Superior temporal gyrus (tissue), 1 donor: Measurements from ENCODE around the gene MROH8.
"Not testable (repeated sequence)": the region's sequence is repeated elsewhere in the genome, so short reads cannot be mapped to it uniquely, and the experiment has no call there.

Experiments used
- DNase-seq: peaks from one replicate; pipeline ENCODE4 v3.0.0-alpha.2; 2016; ENCODE audit errors: extremely low spot score

MROH8 gene

GRCh38 chr20:37090407-37090806, 88.9 kb downstream of the MROH8 start:
- DNase-seq, result no peak

GRCh38 chr20:37081717-37082289, 97.5 kb downstream of the MROH8 start:
- no peak for DNase-seq

- DNase-seq, result no peak
Observed at GRCh38 chr20:37077009-37077408, 102.3 kb downstream of the MROH8 start.

GRCh38 chr20:37075932-37076685, 103.2 kb downstream of the MROH8 start:
- no peak for DNase-seq

- no peak for DNase-seq
Observed at GRCh38 chr20:37072293-37073196, 106.8 kb downstream of the MROH8 start.

- DNase-seq, result no peak
Observed at GRCh38 chr20:37071481-37071911, 107.9 kb downstream of the MROH8 start.

- DNase-seq, result not testable (repeated sequence)
Observed at GRCh38 chr20:37069563-37069962, 109.8 kb downstream of the MROH8 start.

- DNase-seq, result no peak
Observed at GRCh38 chr20:37066168-37066567, 113.2 kb downstream of the MROH8 start.

GRCh38 chr20:37055276-37055675, 124.1 kb downstream of the MROH8 start:
- no peak for DNase-seq

- no peak for DNase-seq
Observed at GRCh38 chr20:37053230-37053950, 126.0 kb downstream of the MROH8 start.
